ENCODE measurements around the gene ZSWIM5.
"Not testable (repeated sequence)": the region's sequence is repeated elsewhere in the genome, so short reads cannot be mapped to it uniquely, and the experiment has no call there.

GRCh38 chr1:45001576-45001975 is 204.8 kb downstream of the ZSWIM5 start:
- not testable (repeated sequence) for TF ChIP-seq EP300, CTCF, POLR2A, POLR2AphosphoS5 (IDR thresholded peaks at IDR 0.05)

All from upper lobe of left lung (tissue), 4 donors.